Keratinocyte (primary cell): ENCODE measurements around the gene DSCAM. TPM values are rescaled to one million over a fixed set of nuclear protein-coding genes. Genes with fewer than 3 reads are reported as not detected.

Source experiments
- DNase-seq: peaks from one replicate; pipeline ENCODE4 v3.0.0-alpha.2; 2011; ENCODE audit warnings: low read depth, missing footprints, low spot score
- FAIRE-seq: peaks from 2 replicates; lab custom pipeline; 2011; peaks lifted over from hg19 to GRCh38; lab: Jason Lieb, UNC
- H2AFZ ChIP-seq: 2 replicates; pipeline ENCODE4 v1.6.0; 2012; ENCODE audit warnings: low read length, control low read depth, inconsistent platforms; ENCODE audit not compliant: control insufficient read depth
- H3K27ac ChIP-seq: 2 replicates; pipeline ENCODE4 v1.5.1; 2011; ENCODE audit warnings: low read length; ENCODE audit not compliant: control insufficient read depth, insufficient read depth
- H3K27me3 ChIP-seq: 3 replicates; pipeline ENCODE4 v1.6.0; 2011; ENCODE audit warnings: low read length; ENCODE audit not compliant: control insufficient read depth, insufficient read depth; ENCODE audit errors: extremely low read depth
- H3K36me3 ChIP-seq, 2 experiments: 2 replicates in 1 of 2; 3 replicates in 1 of 2; pipeline ENCODE4 v1.5.1; 2011; ENCODE audit warnings: low read length in 2 of 2, mild to moderate bottlenecking in 1 of 2; ENCODE audit not compliant: control insufficient read depth in 2 of 2, insufficient read depth in 2 of 2; ENCODE audit errors: extremely low read depth in 1 of 2
- H3K4me1 ChIP-seq: 3 replicates; pipeline ENCODE4 v1.5.1; 2011; ENCODE audit warnings: low read length; ENCODE audit not compliant: control insufficient read depth, insufficient read depth; ENCODE audit errors: extremely low read depth
- H3K4me2 ChIP-seq: 3 replicates; pipeline ENCODE4 v1.6.0; 2011; ENCODE audit warnings: low read depth, low read length; ENCODE audit not compliant: control insufficient read depth, insufficient read depth; ENCODE audit errors: extremely low read depth
- H3K4me3 ChIP-seq, 3 experiments: fragments of 200-600 bp in 1 of 3; sonication (generic) in 1 of 3; 2 replicates in 2 of 3; 3 replicates in 1 of 3; pipeline ENCODE4 v1.5.1; 2011 to 2016; ENCODE audit warnings: low read length in 3 of 3, mild to moderate bottlenecking in 3 of 3, control low read depth in 2 of 3, inconsistent platforms in 1 of 3, low read depth in 1 of 3, mixed read lengths in 1 of 3, mixed run types in 1 of 3, moderate library complexity in 1 of 3; ENCODE audit not compliant: control insufficient read depth in 2 of 3, insufficient read depth in 2 of 3; ENCODE audit errors: extremely low read depth in 1 of 3
- H3K79me2 ChIP-seq: 2 replicates; pipeline ENCODE4 v1.6.0; 2012; ENCODE audit warnings: low read length; ENCODE audit not compliant: control insufficient read depth, insufficient read depth
- H3K9ac ChIP-seq: 3 replicates; pipeline ENCODE4 v1.6.0; 2011; ENCODE audit warnings: low read length; ENCODE audit not compliant: control insufficient read depth, insufficient read depth; ENCODE audit errors: extremely low read depth
- H3K9me1 ChIP-seq: 3 replicates; pipeline ENCODE4 v1.6.0; 2011; ENCODE audit warnings: low read length; ENCODE audit not compliant: control insufficient read depth, insufficient read depth; ENCODE audit errors: extremely low read depth
- H3K9me3 ChIP-seq: 2 replicates; pipeline ENCODE4 v1.5.1; 2012; ENCODE audit warnings: low read depth, low read length; ENCODE audit not compliant: control insufficient read depth
- H4K20me1 ChIP-seq: 3 replicates; pipeline ENCODE4 v1.6.0; 2011; ENCODE audit warnings: low read length; ENCODE audit not compliant: control insufficient read depth, insufficient read depth; ENCODE audit errors: extremely low read depth
- CTCF ChIP-seq, 3 experiments: IDR thresholded peaks in 1 of 3; conservative IDR thresholded peaks in 1 of 3; optimal IDR thresholded peaks in 1 of 3; 2 replicates in 2 of 3; 3 replicates in 1 of 3; pipeline versions ENCODE3 to v1.5.1; 2011; ENCODE audit warnings: low read length in 3 of 3, mild to moderate bottlenecking in 3 of 3, moderate library complexity in 2 of 3, control low read depth in 1 of 3, inconsistent platforms in 1 of 3; ENCODE audit not compliant: insufficient read depth in 2 of 3; ENCODE audit errors: extremely low read depth in 1 of 3
- EZH2 ChIP-seq: IDR thresholded peaks from one replicate; pipeline ENCODE4 v1.6.1; 2012; ENCODE audit warnings: inconsistent platforms, mild to moderate bottlenecking, low read length, moderate library complexity
- dilution Hi-C: fragments of 300-500 bp; cut with MboI; formaldehyde crosslinking; loops from one replicate; pipeline ENCODE4 v1.7.0; 2020; ENCODE audit warnings: low sequenced_read_pairs; ENCODE audit not compliant: extremely low pct_ligation_motif_present
- polyA plus RNA-seq, 5 experiments: library from polyadenylated mRNA; depleted of rRNA in 3 of 5; stranded (reverse) in 3 of 5; stranded (forward) in 1 of 5; unstranded in 1 of 5; fragments of >200 nt; gene quantifications; 1 replicate in 1 of 5; 2 replicates in 3 of 5; 3 replicates in 1 of 5; pipeline versions ENCODE4 v1.2.1 to v1.2.3, GENCODE V29; 2011 to 2012; ENCODE audit warnings: missing spikeins in 2 of 5, low read depth in 1 of 5, low replicate concordance in 1 of 5

DSCAM gene
- polyA plus RNA-seq, 1 donor (not counting 4 experiments of a cell fraction or from before 2014, with no cell fraction given): 2.1 TPM

GRCh38 chr21:40453183-40453582 lies 393.8 kb downstream of the DSCAM start:
- no peaks in the 10 kb centered on the region for H3K9me1 ChIP-seq
- H3K36me3 ChIP-seq: no peaks in the 10 kb centered on the region
- TF ChIP-seq EZH2: no peak
- TF ChIP-seq CTCF (optimal IDR thresholded peaks at IDR 0.05 in 1 of 3, IDR thresholded peaks at IDR 0.05 in 1 of 3, conservative IDR thresholded peaks at IDR 0.05 in 1 of 3; ENCODE audit: extremely low read depth in 1 of 3, insufficient read depth in 2 of 3, low read length in 3 of 3): no peak
- H2AFZ ChIP-seq: no peak overlapping the region
- no peaks in the 10 kb centered on the region for H3K27me3 ChIP-seq
- no peaks in the 10 kb centered on the region for H3K4me1 ChIP-seq
- no peak overlapping the region for H3K4me3 ChIP-seq
- no peak overlapping the region for H3K4me2 ChIP-seq
- DNase-seq (no peak), FAIRE-seq (no peak)
- H3K79me2 ChIP-seq: no peaks in the 10 kb centered on the region
- dilution Hi-C loops: no loop called here
- no peak overlapping the region for H3K27ac ChIP-seq
- no peaks in the 10 kb centered on the region for H4K20me1 ChIP-seq
- H3K9ac ChIP-seq: no peak overlapping the region
- H3K9me3 ChIP-seq: no peaks in the 10 kb centered on the region

- H3K9me1 ChIP-seq: no peaks in the 10 kb centered on the region
- H3K4me3 ChIP-seq: no peak overlapping the region
- H3K4me1 ChIP-seq: no peaks in the 10 kb centered on the region
- H4K20me1 ChIP-seq: no peaks in the 10 kb centered on the region
- dilution Hi-C loops: no loop called here
- H3K4me2 ChIP-seq: no peak overlapping the region
- DNase-seq (no peak), FAIRE-seq (no peak)
- H3K9ac ChIP-seq: no peak overlapping the region
- TF ChIP-seq CTCF (optimal IDR thresholded peaks at IDR 0.05 in 1 of 3, IDR thresholded peaks at IDR 0.05 in 1 of 3, conservative IDR thresholded peaks at IDR 0.05 in 1 of 3; ENCODE audit: extremely low read depth in 1 of 3, insufficient read depth in 2 of 3, low read length in 3 of 3): no peak
- no peak for TF ChIP-seq EZH2
- no peak overlapping the region for H3K27ac ChIP-seq
- H3K79me2 ChIP-seq: no peaks in the 10 kb centered on the region
- no peak overlapping the region for H2AFZ ChIP-seq
- no peaks in the 10 kb centered on the region for H3K9me3 ChIP-seq
- H3K27me3 ChIP-seq: no peaks in the 10 kb centered on the region
- no peaks in the 10 kb centered on the region for H3K36me3 ChIP-seq
Observed at GRCh38 chr21:40452548-40452947, 394.4 kb downstream of the DSCAM start.
